Measurements from ENCODE around the gene C1orf198.

Gene C1orf198

DNA sequence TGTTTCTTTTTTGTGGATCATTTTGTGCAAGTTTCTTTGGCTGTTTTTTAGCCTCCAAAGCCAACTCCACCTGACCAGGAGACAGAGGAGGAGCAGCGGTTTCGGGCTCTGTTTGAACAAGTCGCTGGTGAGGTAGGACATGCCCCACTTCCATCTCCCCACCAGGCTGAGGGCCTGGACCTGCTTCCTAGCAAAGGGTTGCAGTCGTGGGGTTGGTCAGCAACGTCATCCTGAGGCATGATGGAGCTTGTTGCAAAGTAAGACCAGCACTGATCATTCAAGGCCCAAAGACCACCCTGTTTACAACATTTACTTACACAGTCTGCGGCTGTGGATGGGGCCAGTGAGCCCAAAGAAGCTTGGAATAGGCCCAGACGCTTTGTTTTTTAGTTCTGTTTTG lies 80.8 kb downstream of the C1orf198 start:
- Histone ChIP-seq H4K20me1 (ENCODE audit: insufficient read depth, low read length, poor library complexity, severe bottlenecking) (no peaks in the 10 kb centered on the region), H3K4me3 (ENCODE audit: low read length, poor library complexity, severe bottlenecking) (no peak overlapping the region), H3K79me2 (ENCODE audit: insufficient read depth, low read length) (no peaks in the 10 kb centered on the region), H3K9ac (ENCODE audit: low read depth, low read length, poor library complexity, severe bottlenecking) (no peak overlapping the region), H3F3A (ENCODE audit: low read depth) (no peaks in the 10 kb centered on the region), H3K4me2 (ENCODE audit: low read depth, low read length, poor library complexity, severe bottlenecking) (no peak overlapping the region), H3K9me2 (replicated peaks; ENCODE audit: low read depth, low read length) (no peaks in the 10 kb centered on the region), H2AFZ (ENCODE audit: low read length) (no peak overlapping the region), H3K27me3 (ENCODE audit: insufficient read depth, low read length, poor library complexity, severe bottlenecking) (no peaks in the 10 kb centered on the region), H3K36me3 (ENCODE audit: insufficient read depth, low read length) (no peaks in the 10 kb centered on the region), H3K4me1 (ENCODE audit: insufficient read depth, low read length, poor library complexity, severe bottlenecking) (no peaks in the 10 kb centered on the region), H3K9me3 (ENCODE audit: insufficient read depth, low read depth, low read length) (no peaks in the 10 kb centered on the region)
- TF ChIP-seq EZH2phosphoT487 (IDR thresholded peaks at IDR 0.05; ENCODE audit: borderline replicate concordance), result no peak
- TF ChIP-seq, protein P1, sequence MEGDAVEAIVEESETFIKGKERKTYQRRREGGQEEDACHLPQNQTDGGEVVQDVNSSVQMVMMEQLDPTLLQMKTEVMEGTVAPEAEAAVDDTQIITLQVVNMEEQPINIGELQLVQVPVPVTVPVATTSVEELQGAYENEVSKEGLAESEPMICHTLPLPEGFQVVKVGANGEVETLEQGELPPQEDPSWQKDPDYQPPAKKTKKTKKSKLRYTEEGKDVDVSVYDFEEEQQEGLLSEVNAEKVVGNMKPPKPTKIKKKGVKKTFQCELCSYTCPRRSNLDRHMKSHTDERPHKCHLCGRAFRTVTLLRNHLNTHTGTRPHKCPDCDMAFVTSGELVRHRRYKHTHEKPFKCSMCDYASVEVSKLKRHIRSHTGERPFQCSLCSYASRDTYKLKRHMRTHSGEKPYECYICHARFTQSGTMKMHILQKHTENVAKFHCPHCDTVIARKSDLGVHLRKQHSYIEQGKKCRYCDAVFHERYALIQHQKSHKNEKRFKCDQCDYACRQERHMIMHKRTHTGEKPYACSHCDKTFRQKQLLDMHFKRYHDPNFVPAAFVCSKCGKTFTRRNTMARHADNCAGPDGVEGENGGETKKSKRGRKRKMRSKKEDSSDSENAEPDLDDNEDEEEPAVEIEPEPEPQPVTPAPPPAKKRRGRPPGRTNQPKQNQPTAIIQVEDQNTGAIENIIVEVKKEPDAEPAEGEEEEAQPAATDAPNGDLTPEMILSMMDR (conservative IDR thresholded peaks at IDR 0.05; ENCODE audit: low read length), result no peak

Measured in Loucy (cell line).